Astrocyte of the spinal cord (primary cell): ENCODE measurements around the gene CDKN2B.

ENCODE experiments used
- DNase-seq: peaks from one replicate; pipeline ENCODE4 v3.0.0; 2011; ENCODE audit warnings: low read depth, low spot score
- H3K4me3 ChIP-seq: 2 replicates; pipeline ENCODE4 v1.5.1; 2011; ENCODE audit warnings: low read depth, mild to moderate bottlenecking, low read length, moderate library complexity
- CTCF ChIP-seq: IDR thresholded peaks from 2 replicates; pipeline ENCODE4 v1.5.1; 2012; ENCODE audit warnings: low read depth, mild to moderate bottlenecking, low read length, inconsistent platforms
- in situ Hi-C: cut with HindIII; loops from 2 replicates; pipeline ENCODE4 v1.10.0; 2017; ENCODE audit warnings: low sequenced_read_pairs

The CDKN2B gene

GRCh38 chr9:21984101-21984500, 25.0 kb downstream of the CDKN2B start:
- no peak for TF ChIP-seq CTCF
- H3K4me3 ChIP-seq = no peak overlapping the region
- DNase-seq = no peak
- in situ Hi-C loops = no loop called here

GRCh38 chr9:21983561-21983935, 25.6 kb downstream of the CDKN2B start:
- no peak for DNase-seq
- no peak for TF ChIP-seq CTCF
- in situ Hi-C loops = no loop called here
- no peak overlapping the region for H3K4me3 ChIP-seq

GRCh38 chr9:21982861-21983560, 26.1 kb downstream of the CDKN2B start:
- TF ChIP-seq CTCF = no peak
- H3K4me3 ChIP-seq = no peak overlapping the region
- no peak for DNase-seq
- in situ Hi-C loops = no loop called here

- TF ChIP-seq CTCF = no peak
- no peak for DNase-seq
- H3K4me3 ChIP-seq = no peak overlapping the region
- in situ Hi-C loops = no loop called here
These were observed 26.7 kb downstream of the CDKN2B start for GRCh38 chr9:21982391-21982790.

GRCh38 chr9:21976334-21976875, 32.7 kb downstream of the CDKN2B start:
- TF ChIP-seq CTCF = no peak
- H3K4me3 ChIP-seq = no peak overlapping the region
- in situ Hi-C loops = no loop called here
- DNase-seq = no peak

- in situ Hi-C loops = no loop called here
- TF ChIP-seq CTCF = no peak
- peak overlapping the region; percentile 57 for H3K4me3 ChIP-seq
- DNase-seq = peak; percentile 76
These were observed 34.2 kb downstream of the CDKN2B start for GRCh38 chr9:21974722-21975409.
